GM12878 (cell line): Measurements from ENCODE around the gene ZNF546.

Source experiments
- MAX ChIP-seq: IDR thresholded peaks from 2 replicates; pipeline ENCODE4 v1.6.1; 2012; ENCODE audit warnings: low read depth, low read length, improper control_type of control experiment
- POLR2A ChIP-seq: IDR thresholded peaks from 2 replicates; pipeline ENCODE4 v1.6.1; 2011; ENCODE audit warnings: low read depth, mild to moderate bottlenecking, low read length
- POLR2AphosphoS2 ChIP-seq: IDR thresholded peaks from 2 replicates; pipeline ENCODE4 v1.6.1; 2011; ENCODE audit warnings: low read depth, mild to moderate bottlenecking, low read length, improper control_type of control experiment, moderate library complexity

- TF ChIP-seq POLR2AphosphoS2: peak; percentile 96
- TF ChIP-seq POLR2A: peak; percentile 98
- no peak for TF ChIP-seq MAX
Measured at GRCh38 chr19:39996811-39997637, at the start of gene ZNF546.
